Memory B cell (primary cell): ENCODE results near the gene NKAIN2.
"Not testable (repeated sequence)": the region's sequence is repeated elsewhere in the genome, so short reads cannot be mapped to it uniquely, and the experiment has no call there.

Source experiments
- ATAC-seq: fragments of 150-1000 bp; cut with Tn5 transposase; 2 replicates; pipeline ENCODE4 v1.10.0; 2021; ENCODE audit warnings: low read depth, mild to moderate bottlenecking, moderate library complexity
- DNase-seq, 2 donors: peaks; one replicate each; pipeline ENCODE4 v3.0.0; 2022; ENCODE audit warnings: low spot score in 2 of 2
- H3K27ac Mint-ChIP-seq: one replicate; pipeline ENCODE4 v1.8.0; 2022; ENCODE audit warnings: mild to moderate bottlenecking, moderate library complexity, mixed read lengths
- H3K27me3 Mint-ChIP-seq: one replicate; pipeline ENCODE4 v1.8.0; 2022; ENCODE audit warnings: mixed read lengths
- H3K36me3 Mint-ChIP-seq: one replicate; pipeline ENCODE4 v1.8.0; 2022; ENCODE audit warnings: mild to moderate bottlenecking, mixed read lengths
- H3K4me1 Mint-ChIP-seq: one replicate; pipeline ENCODE4 v1.8.0; 2022; ENCODE audit warnings: mixed read lengths
- H3K4me3 Mint-ChIP-seq: one replicate; pipeline ENCODE4 v1.8.0; 2022; ENCODE audit warnings: mild to moderate bottlenecking, moderate library complexity, mixed read lengths
- H3K9me3 Mint-ChIP-seq: one replicate; pipeline ENCODE4 v1.8.0; 2022; ENCODE audit warnings: mixed read lengths

The NKAIN2 gene

GRCh38 chr6:123888771-123889513 lies 85.3 kb downstream of the NKAIN2 start:
- no peaks in the 10 kb centered on the region for H3K36me3 Mint-ChIP-seq
- DNase-seq (no peak), ATAC-seq (no peak)
- peaks cover 2% of the 10 kb centered on the region for H3K9me3 Mint-ChIP-seq
- H3K27ac Mint-ChIP-seq, result no peak overlapping the region
- H3K4me3 Mint-ChIP-seq, result no peak overlapping the region
- H3K4me1 Mint-ChIP-seq, result no peaks in the 10 kb centered on the region
- H3K27me3 Mint-ChIP-seq, result no peaks in the 10 kb centered on the region

DNA sequence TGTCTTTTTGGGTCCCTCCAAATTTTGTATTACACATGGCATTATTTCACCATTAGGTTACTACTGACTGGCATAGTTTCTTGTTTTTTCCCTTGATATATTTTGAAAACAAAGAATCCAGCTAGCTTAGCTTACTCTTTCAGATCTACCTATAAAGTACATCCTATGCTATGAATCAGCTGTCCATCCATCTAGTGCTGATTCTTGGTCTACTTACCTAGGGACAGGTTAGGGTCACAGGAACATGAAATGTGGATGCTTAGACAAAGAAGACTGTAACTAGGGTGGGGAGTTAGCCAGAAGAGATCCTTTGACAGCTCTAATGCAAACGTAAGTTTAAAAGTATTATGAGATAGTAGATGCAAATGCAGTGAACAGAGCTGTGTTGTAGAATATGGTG lies 91.7 kb downstream of the NKAIN2 start:
- DNase-seq (no peak), ATAC-seq (no peak)
- Mint-ChIP-seq H3K27me3 (no peaks in the 10 kb centered on the region), H3K27ac (no peak overlapping the region), H3K4me1 (no peaks in the 10 kb centered on the region), H3K4me3 (no peak overlapping the region), H3K36me3 (no peaks in the 10 kb centered on the region), H3K9me3 (no peaks in the 10 kb centered on the region)

DNA sequence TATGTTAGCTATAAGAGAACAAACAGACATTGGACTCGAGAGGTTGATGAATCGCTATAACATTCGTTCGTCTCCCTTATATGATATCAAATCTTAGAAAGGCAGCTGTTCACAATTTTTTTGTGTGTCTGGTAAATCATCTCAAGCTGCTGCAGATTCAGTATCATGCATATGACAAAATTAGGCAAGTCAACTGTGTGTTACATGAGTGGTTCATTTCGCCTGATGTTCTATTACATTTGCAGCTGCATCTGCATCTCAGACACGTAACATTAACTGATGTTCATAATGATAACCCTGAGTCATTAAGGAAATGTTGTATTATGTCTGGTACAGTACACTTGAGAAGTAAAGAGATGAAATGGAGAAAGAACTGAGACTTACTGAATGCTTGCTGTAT lies 92.1 kb downstream of the NKAIN2 start:
- no peaks in the 10 kb centered on the region for H3K4me1 Mint-ChIP-seq
- H3K27ac Mint-ChIP-seq, result no peak overlapping the region
- H3K4me3 Mint-ChIP-seq, result no peak overlapping the region
- no peaks in the 10 kb centered on the region for H3K27me3 Mint-ChIP-seq
- ATAC-seq (no peak), DNase-seq (no peak)
- H3K36me3 Mint-ChIP-seq, result no peaks in the 10 kb centered on the region
- no peaks in the 10 kb centered on the region for H3K9me3 Mint-ChIP-seq

- Mint-ChIP-seq H3K4me3 (no peak overlapping the region), H3K27me3 (no peaks in the 10 kb centered on the region), H3K4me1 (no peaks in the 10 kb centered on the region), H3K36me3 (no peaks in the 10 kb centered on the region), H3K27ac (no peak overlapping the region), H3K9me3 (no peaks in the 10 kb centered on the region)
- ATAC-seq, result no peak
- no peak for DNase-seq
Observed at GRCh38 chr6:123896869-123897268, 93.2 kb downstream of the NKAIN2 start.

- no peaks in the 10 kb centered on the region for H3K4me1 Mint-ChIP-seq
- ATAC-seq, result no peak
- H3K4me3 Mint-ChIP-seq, result no peak overlapping the region
- H3K9me3 Mint-ChIP-seq, result no peaks in the 10 kb centered on the region
- no peak overlapping the region for H3K27ac Mint-ChIP-seq
- H3K36me3 Mint-ChIP-seq, result no peaks in the 10 kb centered on the region
- no peak for DNase-seq
- H3K27me3 Mint-ChIP-seq, result no peaks in the 10 kb centered on the region
Observed at GRCh38 chr6:123897965-123898364, 94.3 kb downstream of the NKAIN2 start.

- DNase-seq (no peak), ATAC-seq (no peak)
- no peaks in the 10 kb centered on the region for H3K9me3 Mint-ChIP-seq
- H3K4me1 Mint-ChIP-seq, result no peaks in the 10 kb centered on the region
- H3K4me3 Mint-ChIP-seq, result no peak overlapping the region
- H3K27me3 Mint-ChIP-seq, result no peaks in the 10 kb centered on the region
- no peak overlapping the region for H3K27ac Mint-ChIP-seq
- no peaks in the 10 kb centered on the region for H3K36me3 Mint-ChIP-seq
Observed at GRCh38 chr6:123898665-123899064, 95.0 kb downstream of the NKAIN2 start.

DNA sequence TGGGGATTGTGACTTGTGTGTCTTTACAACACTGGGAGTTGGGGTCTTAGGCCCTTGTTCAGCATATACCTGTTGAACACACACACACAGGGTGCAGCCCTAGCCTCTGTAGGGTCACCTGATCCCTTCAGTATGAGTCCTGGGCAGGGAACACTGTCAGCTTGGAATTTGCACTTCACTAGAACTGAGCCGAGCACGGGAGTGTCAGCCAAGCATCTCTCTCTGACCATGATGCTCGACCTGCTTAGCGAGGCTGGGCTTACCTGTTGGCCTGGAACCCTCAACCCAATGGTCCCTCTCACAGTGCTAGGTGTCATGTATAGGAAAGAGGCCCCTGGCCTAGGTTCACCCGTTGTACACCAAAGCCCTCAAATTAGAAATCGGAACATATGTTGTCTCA lies 96.1 kb downstream of the NKAIN2 start:
- H3K4me3 Mint-ChIP-seq, result no peak overlapping the region
- no peaks in the 10 kb centered on the region for H3K27me3 Mint-ChIP-seq
- no peak for DNase-seq
- H3K36me3 Mint-ChIP-seq, result no peaks in the 10 kb centered on the region
- H3K4me1 Mint-ChIP-seq, result no peaks in the 10 kb centered on the region
- H3K9me3 Mint-ChIP-seq, result no peaks in the 10 kb centered on the region
- ATAC-seq, result no peak
- H3K27ac Mint-ChIP-seq, result no peak overlapping the region

GRCh38 chr6:123901436-123901835 lies 97.8 kb downstream of the NKAIN2 start:
- no peak overlapping the region for H3K4me3 Mint-ChIP-seq
- H3K36me3 Mint-ChIP-seq, result no peaks in the 10 kb centered on the region
- DNase-seq, result no peak
- no peak for ATAC-seq
- H3K9me3 Mint-ChIP-seq, result peaks cover 3% of the 10 kb centered on the region
- no peaks in the 10 kb centered on the region for H3K27me3 Mint-ChIP-seq
- H3K4me1 Mint-ChIP-seq, result no peaks in the 10 kb centered on the region
- H3K27ac Mint-ChIP-seq, result no peak overlapping the region

DNA sequence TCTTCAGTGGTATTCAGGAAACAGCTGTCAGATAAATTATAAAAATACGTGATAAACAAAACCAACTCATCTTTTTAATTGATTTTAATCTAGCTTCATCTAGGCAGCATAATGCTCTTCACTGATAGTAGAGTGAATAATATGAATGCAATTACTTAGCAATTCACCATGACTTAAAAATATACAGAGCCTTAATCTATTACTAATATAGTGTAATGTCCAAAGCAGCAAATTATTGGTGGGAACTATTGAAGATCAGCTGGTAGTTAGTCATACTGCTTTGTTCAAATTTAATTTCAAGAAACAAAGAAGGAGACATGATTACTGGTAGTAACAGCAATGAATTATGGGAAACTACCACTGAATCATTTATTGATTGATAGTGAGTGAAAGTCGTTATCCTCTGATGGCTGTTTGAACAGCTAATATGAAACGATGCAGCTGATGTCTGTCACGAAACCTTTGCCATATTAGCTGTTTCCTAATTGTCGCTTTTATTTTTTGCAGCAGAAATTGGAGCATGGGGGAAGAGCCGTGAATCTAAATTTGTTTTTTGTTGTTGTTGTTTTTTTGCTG lies 99.2 kb downstream of the NKAIN2 start:
- ATAC-seq (no peak), DNase-seq (no peak)
- Mint-ChIP-seq H3K36me3 (no peaks in the 10 kb centered on the region), H3K27me3 (no peaks in the 10 kb centered on the region), H3K4me1 (no peaks in the 10 kb centered on the region), H3K27ac (no peak overlapping the region), H3K9me3 (peaks cover 3% of the 10 kb centered on the region), H3K4me3 (no peak overlapping the region)

- DNase-seq (no peak), ATAC-seq (no peak)
- no peak overlapping the region for H3K27ac Mint-ChIP-seq
- no peaks in the 10 kb centered on the region for H3K4me1 Mint-ChIP-seq
- H3K9me3 Mint-ChIP-seq, result peaks cover 3% of the 10 kb centered on the region
- H3K27me3 Mint-ChIP-seq, result no peaks in the 10 kb centered on the region
- H3K4me3 Mint-ChIP-seq, result no peak overlapping the region
- no peaks in the 10 kb centered on the region for H3K36me3 Mint-ChIP-seq
Observed at GRCh38 chr6:123904228-123904627, 100.6 kb downstream of the NKAIN2 start.

DNA sequence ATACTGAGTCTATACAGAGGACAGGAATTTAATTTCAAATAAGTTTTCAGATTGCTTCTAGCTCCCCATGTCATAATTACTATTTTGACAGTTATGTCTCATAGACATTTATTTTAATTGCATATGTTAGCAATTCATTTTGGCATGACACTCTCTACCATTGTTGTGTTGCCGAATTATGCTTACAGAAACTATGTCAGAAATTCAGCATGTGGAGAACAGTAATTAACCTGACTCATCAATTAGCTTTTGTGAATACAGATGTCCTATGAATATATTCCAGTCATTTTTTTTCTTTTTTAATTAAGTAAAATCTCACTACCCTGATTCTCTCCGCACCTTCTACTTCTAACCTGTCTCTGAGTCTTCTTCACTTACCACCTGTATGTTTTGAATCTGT lies 105.1 kb downstream of the NKAIN2 start:
- ATAC-seq (no peak), DNase-seq (no peak)
- no peaks in the 10 kb centered on the region for H3K36me3 Mint-ChIP-seq
- no peaks in the 10 kb centered on the region for H3K4me1 Mint-ChIP-seq
- no peak overlapping the region for H3K27ac Mint-ChIP-seq
- H3K9me3 Mint-ChIP-seq, result peaks cover 3% of the 10 kb centered on the region
- no peak overlapping the region for H3K4me3 Mint-ChIP-seq
- H3K27me3 Mint-ChIP-seq, result no peaks in the 10 kb centered on the region

DNA sequence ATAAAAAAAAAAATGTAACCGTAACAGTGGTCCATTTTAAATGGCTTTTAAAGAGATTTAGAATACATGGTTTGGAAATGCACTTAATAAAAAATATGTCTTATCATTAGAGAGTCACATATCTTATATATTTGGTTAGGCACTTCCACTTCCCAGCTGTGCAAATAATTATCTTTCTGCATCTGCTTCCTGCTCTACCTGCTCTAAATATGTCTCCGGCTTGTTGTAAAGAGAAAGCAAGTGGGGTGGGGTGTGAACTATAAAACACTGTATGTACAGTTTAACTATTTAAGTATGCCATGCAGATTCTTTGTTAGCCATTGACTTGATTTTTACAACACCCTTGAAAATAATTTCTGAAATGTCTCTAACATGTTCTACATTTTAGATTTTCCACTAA lies 106.3 kb downstream of the NKAIN2 start:
- Mint-ChIP-seq H3K4me3 (no peak overlapping the region), H3K27ac (no peak overlapping the region), H3K4me1 (no peaks in the 10 kb centered on the region), H3K36me3 (no peaks in the 10 kb centered on the region), H3K27me3 (no peaks in the 10 kb centered on the region), H3K9me3 (peaks cover 4% of the 10 kb centered on the region)
- DNase-seq, result no peak
- ATAC-seq, result no peak

- no peak for DNase-seq
- Mint-ChIP-seq H3K36me3 (no peaks in the 10 kb centered on the region), H3K4me1 (no peaks in the 10 kb centered on the region)
Observed at GRCh38 chr6:123913863-123914262, 110.2 kb downstream of the NKAIN2 start.

DNA sequence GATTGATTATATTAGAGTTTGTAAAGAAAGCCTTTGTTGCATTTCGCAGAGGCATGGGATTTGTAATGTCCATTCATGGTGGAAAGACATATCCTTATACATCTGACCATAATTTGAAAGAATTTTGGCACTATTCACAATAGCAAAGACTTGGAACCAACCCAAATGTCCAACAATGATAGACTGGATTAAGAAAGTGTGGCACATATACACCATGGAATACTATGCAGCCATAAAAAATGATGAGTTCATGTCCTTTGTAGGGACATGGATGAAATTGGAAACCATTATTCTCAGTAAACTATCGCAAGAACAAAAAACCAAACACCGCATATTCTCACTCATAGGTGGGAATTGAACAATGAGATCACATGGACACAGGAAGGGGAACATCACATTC lies 119.7 kb downstream of the NKAIN2 start:
- H3K9me3 Mint-ChIP-seq, H3K36me3 Mint-ChIP-seq, H3K27ac Mint-ChIP-seq, H3K27me3 Mint-ChIP-seq, H3K4me1 Mint-ChIP-seq, ATAC-seq, H3K4me3 Mint-ChIP-seq, DNase-seq: not testable (repeated sequence)

More at GRCh38 chr6:123913863-123914262, 110.2 kb downstream of the NKAIN2 start:
- peaks cover 4% of the 10 kb centered on the region for H3K9me3 Mint-ChIP-seq
- no peak overlapping the region for H3K27ac Mint-ChIP-seq
- H3K27me3 Mint-ChIP-seq, result no peaks in the 10 kb centered on the region
- no peak overlapping the region for H3K4me3 Mint-ChIP-seq
- ATAC-seq, result no peak

DNA sequence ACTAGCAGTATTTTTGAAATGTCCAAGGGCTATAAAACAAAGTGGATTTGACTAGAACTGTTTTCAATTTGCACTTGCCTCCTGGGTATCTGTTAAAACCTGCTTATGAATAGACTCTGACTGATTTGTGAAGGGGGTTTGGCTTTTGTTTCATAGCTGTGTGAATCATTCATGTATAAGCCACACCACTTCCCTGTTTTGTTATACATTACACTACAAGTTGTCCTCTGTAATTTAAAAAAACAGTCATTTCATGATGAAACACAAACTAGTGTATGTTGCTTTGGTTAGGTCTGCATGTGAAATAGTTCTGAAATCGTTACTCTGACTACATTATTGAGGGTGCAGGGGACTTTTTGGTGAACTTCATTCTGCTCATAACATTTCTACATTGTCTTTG lies 121.7 kb downstream of the NKAIN2 start:
- H3K4me3 Mint-ChIP-seq, result no peak overlapping the region
- no peak overlapping the region for H3K27ac Mint-ChIP-seq
- H3K9me3 Mint-ChIP-seq, result peaks cover 2% of the 10 kb centered on the region
- no peaks in the 10 kb centered on the region for H3K27me3 Mint-ChIP-seq
- H3K4me1 Mint-ChIP-seq, result no peaks in the 10 kb centered on the region
- H3K36me3 Mint-ChIP-seq, result no peaks in the 10 kb centered on the region
- DNase-seq, result no peak
- no peak for ATAC-seq
